Activated naive CD4-positive, alpha-beta T cell treated with anti-CD3 and anti-CD28 coated beads for 36 hours (primary cell): ENCODE data around the gene KLHL29. TPM values are rescaled to one million over a fixed set of nuclear protein-coding genes. Genes with fewer than 3 reads are reported as not detected.

ENCODE experiments used
- CTCF ChIA-PET: fragments of 350-600 bp; sonication (Branson Sonifier 250); formaldehyde crosslinking; loops from one replicate; lab custom pipeline; 2021; ENCODE audit warnings: antibody characterized with exemption; lab: Charles Lee
- DNase-seq: peaks from one replicate; pipeline ENCODE4 v3.0.0-alpha.2; 2020
- H3K27ac Mint-ChIP-seq: one replicate; pipeline ENCODE4 v1.8.0; 2021; ENCODE audit warnings: mild to moderate bottlenecking, mixed read lengths
- H3K27me3 Mint-ChIP-seq: one replicate; pipeline ENCODE4 v1.8.0; 2021; ENCODE audit warnings: low read depth, mixed read lengths
- H3K36me3 Mint-ChIP-seq: one replicate; pipeline ENCODE4 v1.8.0; 2021; ENCODE audit warnings: low read depth, mixed read lengths
- H3K4me1 Mint-ChIP-seq: one replicate; pipeline ENCODE4 v1.8.0; 2021; ENCODE audit warnings: low read depth, mixed read lengths
- H3K4me3 Mint-ChIP-seq: one replicate; pipeline ENCODE4 v1.8.0; 2021; ENCODE audit warnings: mild to moderate bottlenecking, moderate library complexity, mixed read lengths
- H3K9me3 Mint-ChIP-seq: one replicate; pipeline ENCODE4 v1.8.0; 2021; ENCODE audit warnings: mixed read lengths
- intact Hi-C: fragments of 100-400 bp; cut with micrococcal nuclease; formaldehyde crosslinking; loops from one replicate; pipeline ENCODE4 v1.15.1; 2023
- total RNA-seq, 2 experiments: library from RNA; stranded (reverse); gene quantifications; one replicate each; pipeline ENCODE4 v1.2.3, GENCODE V29; 2021

The KLHL29 gene
- total RNA-seq, 2 experiments from 2014 or later: 2.4 to 2.9 TPM

DNA sequence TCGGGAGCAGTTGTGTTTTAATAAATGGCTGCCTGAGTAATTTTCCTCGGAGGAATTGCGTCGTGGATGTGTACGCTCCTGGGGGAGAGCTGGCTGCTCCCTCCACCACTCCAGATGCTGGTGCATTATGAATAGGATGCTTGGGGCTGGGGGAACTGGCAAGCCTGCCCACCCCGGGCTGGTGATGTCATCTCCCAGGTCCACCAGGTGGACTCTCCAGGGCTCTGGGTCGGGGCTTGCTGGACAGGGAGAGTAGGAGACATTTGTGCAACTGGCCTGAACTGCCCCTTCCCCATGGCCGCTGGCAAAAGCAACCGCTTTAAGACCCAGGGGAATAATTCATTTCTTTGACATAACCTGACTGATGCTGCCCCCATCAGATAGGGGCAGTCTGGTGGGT lies 158.7 kb downstream of the KLHL29 start:
- H3K4me3 Mint-ChIP-seq: no peak overlapping the region
- no peaks in the 10 kb centered on the region for H3K4me1 Mint-ChIP-seq
- intact Hi-C loops: no loop called here
- no peak overlapping the region for H3K27ac Mint-ChIP-seq
- no peaks in the 10 kb centered on the region for H3K9me3 Mint-ChIP-seq
- CTCF ChIA-PET: no interaction called here
- no peak for DNase-seq
- H3K36me3 Mint-ChIP-seq: no peaks in the 10 kb centered on the region
- no peaks in the 10 kb centered on the region for H3K27me3 Mint-ChIP-seq

DNA sequence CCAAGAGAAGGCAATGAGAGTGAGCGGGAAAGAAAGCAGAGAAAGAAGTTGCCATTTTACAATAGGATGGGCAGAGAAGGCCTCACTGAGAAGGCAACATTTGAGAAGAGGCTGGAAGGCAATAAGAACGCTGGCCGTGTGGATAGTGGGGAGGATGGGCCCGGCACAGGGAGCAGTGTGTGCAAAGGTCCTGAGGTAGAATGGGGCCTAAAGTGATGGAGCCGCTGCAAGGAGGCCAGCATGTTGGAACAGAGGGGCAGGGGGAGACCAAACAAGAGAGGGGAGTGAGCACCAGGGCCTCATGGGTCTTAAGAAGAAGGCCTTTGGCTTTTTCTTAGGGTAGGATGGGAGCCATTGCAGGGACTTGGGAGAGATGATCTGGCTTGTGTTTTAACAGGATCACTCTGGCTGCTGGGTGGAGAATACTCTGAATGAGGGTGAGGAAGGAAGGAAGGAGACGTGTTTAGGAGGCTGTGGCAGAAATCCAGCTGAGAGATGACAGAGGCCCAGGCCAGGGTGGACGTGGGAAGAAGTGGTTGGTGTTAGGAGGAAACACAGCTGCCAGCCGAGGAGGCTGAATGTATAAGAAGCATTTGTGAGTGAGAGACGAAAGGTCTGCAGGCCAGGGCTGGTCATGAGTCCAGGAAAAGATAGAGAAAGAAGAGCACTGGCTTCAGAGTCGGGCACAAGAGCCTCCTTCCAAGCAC lies 159.8 kb downstream of the KLHL29 start:
- H3K27me3 Mint-ChIP-seq: no peaks in the 10 kb centered on the region
- H3K27ac Mint-ChIP-seq: no peak overlapping the region
- H3K4me3 Mint-ChIP-seq: no peak overlapping the region
- CTCF ChIA-PET: no interaction called here
- intact Hi-C loops: no loop called here
- H3K36me3 Mint-ChIP-seq: no peaks in the 10 kb centered on the region
- H3K9me3 Mint-ChIP-seq: no peaks in the 10 kb centered on the region
- DNase-seq: no peak
- no peaks in the 10 kb centered on the region for H3K4me1 Mint-ChIP-seq

DNA sequence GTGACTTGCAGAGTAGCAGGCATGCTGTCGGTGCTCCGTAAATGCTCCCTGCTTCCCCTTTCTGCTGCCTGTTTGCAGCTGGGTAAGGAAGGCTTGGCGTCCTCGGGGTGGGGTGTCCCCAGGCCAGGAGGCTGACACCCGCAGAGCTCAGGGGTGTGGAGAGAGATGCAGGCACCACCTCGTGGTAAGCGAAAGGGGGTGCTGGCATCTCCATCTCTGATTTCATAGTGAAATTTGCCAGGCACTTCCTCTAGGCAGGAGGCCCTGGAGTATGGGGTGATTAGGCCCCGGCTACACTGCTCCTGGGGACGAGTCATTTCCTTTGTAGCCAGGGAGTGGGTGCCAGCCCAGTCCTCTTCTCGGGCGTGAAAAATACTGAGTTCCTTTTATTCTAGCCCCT lies 160.4 kb downstream of the KLHL29 start:
- intact Hi-C loops: no loop called here
- CTCF ChIA-PET: interaction anchor here (0.8 kb wide), 1 partner anchor 9 kb away, joined by 3 read pairs; no protein-coding TSS in a partner anchor
- Mint-ChIP-seq H3K36me3 (no peaks in the 10 kb centered on the region), H3K4me3 (no peak overlapping the region), H3K27ac (no peak overlapping the region), H3K4me1 (no peaks in the 10 kb centered on the region), H3K9me3 (no peaks in the 10 kb centered on the region), H3K27me3 (no peaks in the 10 kb centered on the region)
- DNase-seq: no peak

DNA sequence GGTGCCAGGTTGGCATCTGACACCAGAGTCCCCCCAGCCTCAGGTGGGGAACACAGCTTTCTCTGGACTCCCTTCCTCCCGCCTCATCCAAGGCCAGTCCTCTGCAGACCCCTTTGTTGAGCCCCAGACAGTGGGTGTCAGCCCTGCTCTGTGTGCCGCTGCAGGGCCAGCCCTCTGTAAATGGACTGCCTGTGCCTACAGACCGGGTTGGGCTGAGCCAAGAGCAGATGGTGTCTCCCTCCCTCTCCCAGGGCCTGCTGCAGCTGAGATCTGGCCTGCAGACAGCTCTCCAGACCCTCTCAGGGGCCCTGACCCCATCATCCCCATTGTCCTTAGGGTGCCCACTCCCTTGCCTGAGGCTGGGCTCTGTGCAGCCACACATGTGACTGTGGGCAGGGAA lies 160.8 kb downstream of the KLHL29 start:
- Mint-ChIP-seq H3K27me3 (no peaks in the 10 kb centered on the region), H3K36me3 (no peaks in the 10 kb centered on the region)
- intact Hi-C loops: no loop called here

DNA sequence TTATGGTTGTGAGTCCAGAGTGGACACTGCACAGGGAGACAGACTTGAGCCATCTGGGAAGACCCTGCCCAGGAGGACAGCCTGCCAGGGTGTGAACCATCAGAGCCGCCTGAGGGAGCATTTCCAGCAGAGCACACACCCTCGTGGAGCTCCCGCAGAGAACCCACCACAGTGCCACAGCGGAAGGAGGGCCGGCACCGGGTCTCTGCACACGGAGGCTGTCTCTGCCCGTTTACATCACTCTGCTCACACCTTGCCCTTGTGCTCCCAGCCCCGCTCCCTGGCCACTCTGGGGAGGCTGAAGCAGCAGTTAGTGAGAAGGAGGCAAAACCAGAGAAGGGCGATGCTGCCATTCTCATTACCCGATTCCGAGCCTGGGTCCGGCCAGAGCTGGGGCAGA lies 161.9 kb downstream of the KLHL29 start:
- no peaks in the 10 kb centered on the region for H3K4me1 Mint-ChIP-seq
- H3K27ac Mint-ChIP-seq: no peak overlapping the region
- H3K4me3 Mint-ChIP-seq: no peak overlapping the region
- no peak for DNase-seq
- H3K9me3 Mint-ChIP-seq: no peaks in the 10 kb centered on the region
- H3K36me3 Mint-ChIP-seq: no peaks in the 10 kb centered on the region
- intact Hi-C loops: no loop called here
- H3K27me3 Mint-ChIP-seq: no peaks in the 10 kb centered on the region
- CTCF ChIA-PET: interaction anchor here (0.6 to 0.9 kb wide), 2 partner anchors 111 to 277 kb away, joined by 3 read pairs; no protein-coding TSS in a partner anchor

More for the DNA sequence above, 160.8 kb downstream of the KLHL29 start:
- no peaks in the 10 kb centered on the region for H3K9me3 Mint-ChIP-seq
- H3K4me1 Mint-ChIP-seq: no peaks in the 10 kb centered on the region
- no peak for DNase-seq
- CTCF ChIA-PET: interaction anchor here (0.8 kb wide), 1 partner anchor 9 kb away, joined by 3 read pairs; no protein-coding TSS in a partner anchor
- no peak overlapping the region for H3K4me3 Mint-ChIP-seq
- H3K27ac Mint-ChIP-seq: peak overlapping the region; percentile 4

DNA sequence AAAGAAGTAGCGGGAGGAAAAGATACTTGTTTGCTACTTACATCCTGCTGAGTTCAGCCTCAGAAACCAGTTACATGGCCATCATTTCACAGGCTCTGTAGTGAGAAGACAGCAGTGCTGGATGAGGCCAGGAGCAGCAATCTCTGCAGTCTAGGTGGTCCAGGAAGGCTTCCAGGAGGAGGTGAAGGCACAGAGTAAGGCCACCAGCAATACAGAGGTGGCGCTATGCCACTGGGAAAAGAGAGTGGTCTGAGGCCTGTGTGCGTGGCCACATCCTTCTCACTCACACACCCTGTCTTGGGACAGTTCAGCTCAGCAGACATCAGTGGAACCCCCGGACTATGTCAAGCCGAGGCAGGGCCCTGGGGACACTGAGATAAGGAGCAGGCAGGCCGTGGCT lies 162.7 kb downstream of the KLHL29 start:
- Mint-ChIP-seq H3K36me3 (no peaks in the 10 kb centered on the region), H3K27ac (no peak overlapping the region)

DNA sequence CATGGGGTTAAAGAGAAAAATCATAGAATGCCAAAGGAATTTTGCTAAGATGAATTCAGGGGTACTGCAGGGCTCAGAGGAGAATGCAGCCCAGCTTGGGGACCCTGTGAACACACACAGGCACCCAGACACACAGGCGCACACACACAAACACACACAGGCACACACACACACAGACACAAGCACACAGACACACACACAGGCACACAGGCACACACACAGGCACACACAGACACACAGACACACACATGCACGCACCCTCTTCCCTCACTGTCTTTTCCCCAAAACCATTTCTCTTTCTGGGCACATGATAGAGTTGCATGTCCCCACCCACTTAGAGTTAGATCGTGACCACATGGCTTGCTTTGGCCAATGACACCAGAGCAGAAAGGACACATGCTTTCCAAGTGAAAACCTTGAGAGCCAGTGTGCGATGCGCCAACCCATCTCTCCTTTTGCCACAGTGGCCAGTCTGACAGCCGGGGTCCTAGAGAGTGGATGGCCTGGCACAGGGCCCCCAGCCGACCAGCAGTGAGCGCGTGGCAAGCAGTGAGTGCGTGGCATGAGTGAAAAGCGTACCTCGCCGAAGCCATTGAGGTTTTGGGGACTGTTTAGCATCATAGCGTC lies 163.3 kb downstream of the KLHL29 start:
- Mint-ChIP-seq H3K9me3 (no peaks in the 10 kb centered on the region), H3K4me1 (no peaks in the 10 kb centered on the region), H3K27me3 (no peaks in the 10 kb centered on the region), H3K36me3 (no peaks in the 10 kb centered on the region), H3K27ac (no peak overlapping the region), H3K4me3 (no peak overlapping the region)
- CTCF ChIA-PET: no interaction called here
- intact Hi-C loops: no loop called here
- no peak for DNase-seq

More for the DNA sequence above, 162.7 kb downstream of the KLHL29 start:
- no peak overlapping the region for H3K4me3 Mint-ChIP-seq
- intact Hi-C loops: no loop called here
- DNase-seq: no peak
- no peaks in the 10 kb centered on the region for H3K4me1 Mint-ChIP-seq
- CTCF ChIA-PET: no interaction called here
- no peaks in the 10 kb centered on the region for H3K9me3 Mint-ChIP-seq
- no peaks in the 10 kb centered on the region for H3K27me3 Mint-ChIP-seq

DNA sequence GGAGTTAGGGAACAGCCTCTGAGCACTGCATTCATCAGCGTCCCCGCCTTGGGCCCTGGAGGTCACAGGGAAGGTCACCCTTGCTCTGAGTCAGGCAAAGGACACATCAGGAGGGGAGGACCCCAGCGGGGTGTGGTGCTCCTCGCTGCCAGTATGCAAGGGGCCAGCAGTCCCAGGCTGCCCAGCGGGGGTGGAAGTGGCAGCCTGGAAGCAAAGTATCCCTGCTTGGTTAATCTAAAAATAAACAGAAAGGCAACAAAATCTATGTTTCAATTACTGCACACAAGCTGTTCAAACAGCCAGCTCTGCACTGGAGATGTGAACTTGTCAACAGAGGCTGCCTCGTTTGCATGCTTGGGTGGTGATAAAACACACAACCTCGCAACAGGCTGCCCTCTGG lies 164.1 kb downstream of the KLHL29 start:
- no peaks in the 10 kb centered on the region for H3K4me1 Mint-ChIP-seq
- H3K27ac Mint-ChIP-seq: no peak overlapping the region
- intact Hi-C loops: no loop called here
- H3K9me3 Mint-ChIP-seq: no peaks in the 10 kb centered on the region
- no peak for DNase-seq
- CTCF ChIA-PET: no interaction called here
- no peaks in the 10 kb centered on the region for H3K36me3 Mint-ChIP-seq
- H3K4me3 Mint-ChIP-seq: no peak overlapping the region
- no peaks in the 10 kb centered on the region for H3K27me3 Mint-ChIP-seq

DNA sequence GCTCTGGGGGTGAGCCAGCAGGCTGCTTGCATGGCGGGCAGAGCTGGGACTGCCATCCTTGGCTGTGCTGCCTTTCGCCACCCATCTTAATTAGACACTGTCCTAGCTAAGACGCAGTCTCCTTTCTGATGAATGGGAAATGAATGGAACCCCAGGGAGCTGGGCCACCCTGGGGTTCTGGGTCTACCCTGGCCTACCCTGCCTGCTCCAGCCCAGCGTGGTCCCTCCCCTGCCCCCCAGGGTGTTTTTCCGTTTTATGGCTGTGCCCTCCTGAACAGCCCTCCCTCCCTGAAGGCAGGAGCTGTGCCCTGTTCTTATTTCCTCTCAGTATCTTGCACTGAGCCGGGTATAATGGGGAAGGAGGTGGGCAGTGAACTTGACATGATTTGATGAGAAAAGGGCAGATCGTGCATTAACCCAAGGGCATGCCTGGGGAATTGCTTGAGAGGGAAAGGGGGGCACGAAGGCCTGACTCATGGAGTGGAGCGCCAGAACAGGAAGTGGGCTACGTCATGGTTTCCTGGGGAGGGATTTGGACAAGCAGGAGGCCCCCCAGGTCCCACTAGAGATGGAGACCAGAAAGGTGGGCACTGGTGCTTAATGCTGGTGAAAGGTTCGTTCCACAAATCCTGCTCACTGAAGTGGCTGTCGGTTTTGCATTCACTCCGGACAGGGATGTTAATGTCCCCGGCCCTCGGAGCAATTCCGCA lies 165.0 kb downstream of the KLHL29 start:
- Mint-ChIP-seq H3K4me3 (no peak overlapping the region), H3K36me3 (no peaks in the 10 kb centered on the region), H3K27ac (no peak overlapping the region), H3K9me3 (no peaks in the 10 kb centered on the region), H3K27me3 (no peaks in the 10 kb centered on the region), H3K4me1 (no peaks in the 10 kb centered on the region)
- intact Hi-C loops: no loop called here
- no peak for DNase-seq
- CTCF ChIA-PET: no interaction called here

DNA sequence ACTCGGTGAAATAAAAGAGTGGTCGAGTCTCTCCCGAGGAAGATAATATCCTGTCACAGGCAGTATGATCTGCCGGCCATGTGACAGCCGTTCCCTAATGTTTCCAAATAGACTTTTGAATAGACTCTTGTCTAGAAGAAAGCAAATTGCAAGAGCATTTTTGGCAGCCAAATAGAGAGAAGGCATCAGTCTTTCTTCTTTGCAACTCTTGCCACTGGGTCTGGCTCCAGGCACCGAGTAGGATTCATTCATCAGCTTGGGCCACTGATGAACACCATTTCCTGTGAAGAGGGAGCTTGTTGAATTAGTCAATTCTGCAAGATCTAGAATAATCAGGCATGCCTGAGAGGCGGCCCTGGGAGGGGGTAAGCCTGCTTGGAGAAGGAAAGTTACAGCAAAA lies 165.6 kb downstream of the KLHL29 start:
- no peaks in the 10 kb centered on the region for H3K9me3 Mint-ChIP-seq
- CTCF ChIA-PET: no interaction called here
- DNase-seq: no peak
- no peak overlapping the region for H3K27ac Mint-ChIP-seq
- H3K27me3 Mint-ChIP-seq: no peaks in the 10 kb centered on the region
- no peak overlapping the region for H3K4me3 Mint-ChIP-seq
- H3K4me1 Mint-ChIP-seq: no peaks in the 10 kb centered on the region
- intact Hi-C loops: no loop called here
- no peaks in the 10 kb centered on the region for H3K36me3 Mint-ChIP-seq

DNA sequence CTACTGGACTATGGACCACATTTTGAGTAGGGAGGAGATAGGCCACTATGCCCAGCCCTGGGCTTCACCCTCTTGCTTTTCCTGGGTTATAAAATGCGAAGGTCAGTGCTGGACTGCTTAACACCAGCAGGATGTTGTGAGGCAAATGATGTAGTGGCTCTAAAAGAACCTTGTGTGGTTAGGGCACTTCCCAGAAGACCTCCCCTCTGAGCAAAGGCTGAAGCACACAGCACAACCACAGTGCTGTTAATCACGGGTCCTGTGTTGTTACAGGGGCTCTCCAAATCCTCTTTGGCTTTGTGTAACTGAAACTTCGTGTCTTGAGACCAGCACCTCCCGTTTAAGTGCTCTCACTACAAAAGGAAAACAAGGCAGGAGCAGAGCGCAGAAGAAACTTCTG lies 166.9 kb downstream of the KLHL29 start:
- no peaks in the 10 kb centered on the region for H3K27me3 Mint-ChIP-seq
- no peaks in the 10 kb centered on the region for H3K36me3 Mint-ChIP-seq
- no peak overlapping the region for H3K4me3 Mint-ChIP-seq
- intact Hi-C loops: no loop called here
- no peaks in the 10 kb centered on the region for H3K4me1 Mint-ChIP-seq
- H3K27ac Mint-ChIP-seq: no peak overlapping the region
- CTCF ChIA-PET: no interaction called here
- no peak for DNase-seq
- no peaks in the 10 kb centered on the region for H3K9me3 Mint-ChIP-seq

DNA sequence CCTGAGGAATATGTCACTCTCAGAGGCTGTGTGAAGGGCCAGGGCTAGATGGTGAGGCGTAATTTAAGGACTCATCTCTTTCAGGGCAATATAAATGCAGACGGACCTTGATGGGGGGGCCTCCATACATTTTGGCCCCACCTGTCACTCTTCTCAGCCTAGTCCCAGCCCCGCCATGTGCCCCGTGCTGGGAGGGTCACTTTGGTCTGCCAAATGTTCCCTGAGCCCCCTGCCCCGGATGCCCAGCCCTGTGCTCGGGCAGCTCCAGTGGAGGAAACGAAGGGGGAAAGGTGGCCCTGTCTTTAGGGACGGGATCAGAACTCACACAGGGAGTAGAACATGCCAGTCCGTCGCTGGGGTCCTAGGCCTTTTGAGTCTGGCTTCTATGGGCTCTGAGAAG lies 168.6 kb downstream of the KLHL29 start:
- intact Hi-C loops: no loop called here
- CTCF ChIA-PET: no interaction called here
- H3K27ac Mint-ChIP-seq: no peak overlapping the region
- H3K9me3 Mint-ChIP-seq: no peaks in the 10 kb centered on the region
- H3K4me3 Mint-ChIP-seq: no peak overlapping the region
- no peaks in the 10 kb centered on the region for H3K36me3 Mint-ChIP-seq
- H3K4me1 Mint-ChIP-seq: no peaks in the 10 kb centered on the region
- DNase-seq: no peak
- H3K27me3 Mint-ChIP-seq: no peaks in the 10 kb centered on the region
